Measurements from ENCODE around the gene GRM1.

GRM1 gene

DNA sequence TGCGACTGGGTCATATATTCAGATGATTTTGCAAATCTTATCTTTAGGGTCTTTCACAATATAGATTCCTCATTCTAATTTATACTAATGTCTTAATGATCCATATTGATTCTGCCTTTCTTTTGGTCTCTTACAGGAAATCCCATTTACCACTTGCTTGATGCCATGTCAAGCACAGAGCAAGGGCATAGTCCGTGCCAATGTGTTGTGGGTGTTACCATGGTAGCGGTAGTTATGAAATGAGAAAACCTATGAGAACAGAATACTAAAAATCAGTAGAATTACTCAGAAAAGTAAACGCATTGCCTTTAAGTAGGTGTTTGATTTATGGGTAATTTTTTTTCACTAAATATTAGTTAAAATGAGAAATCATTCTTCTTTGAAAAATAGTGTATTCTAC, 360.9 kb downstream of the GRM1 start:
- DNase-seq, result no peak

DNA sequence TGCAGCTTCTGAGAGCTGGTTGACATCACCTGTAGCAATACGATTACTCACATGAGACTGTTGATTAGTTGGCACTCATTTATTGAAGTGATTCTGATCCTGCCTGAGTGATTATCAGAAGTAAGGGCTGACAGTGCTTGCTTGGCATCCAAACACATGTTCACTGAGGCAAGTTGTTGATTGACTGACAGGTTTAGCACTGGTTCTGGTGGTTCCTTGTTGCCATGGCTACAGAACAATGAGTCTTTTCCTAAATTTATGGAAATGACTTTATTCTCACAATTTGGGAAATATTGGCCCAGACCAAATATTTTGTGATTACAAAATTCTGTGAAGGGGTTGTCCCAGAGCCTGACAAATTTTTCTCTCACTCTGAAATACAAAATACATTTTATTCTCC, 368.8 kb downstream of the GRM1 start:
- no peak for DNase-seq

DNA sequence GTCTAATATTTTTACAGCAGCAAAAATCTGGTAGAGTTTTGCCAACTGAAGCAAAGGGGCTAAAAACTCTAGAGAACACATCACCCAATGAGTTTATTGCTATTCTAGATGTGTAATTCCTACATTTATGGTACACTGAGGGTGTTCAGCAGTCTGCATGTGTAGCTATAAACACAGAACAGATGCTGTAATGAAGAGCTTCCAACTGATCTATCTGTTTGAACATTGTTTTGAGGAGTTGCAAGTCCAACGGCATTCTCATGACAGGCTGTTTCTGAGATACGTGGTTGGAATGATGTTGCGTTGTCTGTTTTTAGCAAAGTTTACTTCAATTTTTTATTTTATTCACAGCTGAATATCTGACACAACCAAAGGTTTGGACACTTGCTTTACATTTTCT, 373.6 kb downstream of the GRM1 start:
- DNase-seq, result no peak

DNA sequence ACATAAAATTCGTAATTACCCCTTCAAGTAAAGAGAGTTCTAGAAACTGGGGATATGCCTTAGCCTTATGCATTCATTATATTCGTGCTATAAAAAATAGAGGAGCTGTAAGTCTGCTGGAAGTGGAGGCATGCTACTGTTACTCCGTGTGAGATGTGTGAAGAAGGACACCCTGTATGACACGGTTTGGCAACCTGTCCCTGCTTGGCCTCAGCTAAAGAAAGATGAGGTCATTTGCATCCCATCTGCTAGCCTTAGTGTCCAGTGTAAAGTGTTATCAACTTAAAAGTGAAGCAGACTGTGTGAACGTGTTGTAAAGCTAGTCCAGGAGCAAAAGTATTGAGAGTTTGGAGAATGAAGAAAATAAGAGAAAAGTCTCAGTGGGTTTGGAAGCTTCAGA, 379.7 kb downstream of the GRM1 start:
- no peak for DNase-seq

DNA sequence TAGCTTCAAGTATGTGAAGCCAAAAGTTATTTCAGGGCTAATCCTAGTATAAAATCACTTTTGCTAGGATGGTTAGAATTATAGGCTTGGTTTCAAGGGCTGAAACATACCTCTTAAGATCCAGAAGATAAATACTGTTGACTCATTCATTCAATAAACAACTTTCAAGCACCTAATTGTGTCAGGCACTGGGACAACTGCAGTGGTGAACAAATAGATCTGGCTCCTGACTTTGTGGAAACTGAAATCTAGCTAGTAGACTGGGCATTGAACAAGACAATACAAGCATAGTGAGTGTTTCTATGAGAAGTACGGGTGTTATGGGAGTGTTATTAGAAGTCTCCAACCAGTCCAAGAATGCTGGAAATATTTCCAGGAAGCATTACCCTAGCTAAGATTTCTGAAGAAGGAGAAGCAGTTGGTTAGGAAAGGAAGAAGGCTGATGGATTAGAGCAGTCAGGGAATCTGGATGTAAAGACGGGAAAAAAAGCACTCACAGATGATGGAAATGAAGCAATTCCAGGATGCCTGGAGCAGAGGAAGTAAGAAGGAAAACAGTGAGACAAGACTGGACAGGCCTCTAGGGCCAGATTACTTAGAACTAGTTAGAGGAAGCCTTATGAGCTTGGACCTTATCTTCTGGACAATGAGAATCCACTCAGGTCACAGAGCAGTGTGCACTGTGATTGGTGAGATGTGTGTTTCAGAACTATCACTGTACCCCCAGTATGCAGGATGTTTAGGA, 382.2 kb downstream of the GRM1 start:
- DNase-seq, result no peak

DNA sequence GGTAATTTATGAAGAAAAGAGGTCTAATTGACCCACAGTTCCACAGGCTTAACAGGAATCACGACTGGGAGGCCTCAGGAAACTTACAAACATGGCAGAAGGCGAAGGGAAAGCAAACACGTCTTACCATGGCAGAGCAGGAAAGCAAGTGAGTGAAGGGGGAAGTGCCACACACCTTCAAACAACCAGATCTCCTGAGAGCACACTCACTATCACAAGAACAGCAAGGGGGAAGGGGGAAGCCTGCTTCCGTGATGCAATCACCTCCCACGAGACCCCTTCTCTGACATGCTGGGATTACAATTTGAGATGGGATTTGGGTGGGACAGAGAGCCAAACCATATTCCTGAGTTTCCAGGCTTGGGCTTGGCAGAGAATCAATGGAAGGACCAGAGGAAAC, 390.7 kb downstream of the GRM1 start:
- no peak for DNase-seq

DNA sequence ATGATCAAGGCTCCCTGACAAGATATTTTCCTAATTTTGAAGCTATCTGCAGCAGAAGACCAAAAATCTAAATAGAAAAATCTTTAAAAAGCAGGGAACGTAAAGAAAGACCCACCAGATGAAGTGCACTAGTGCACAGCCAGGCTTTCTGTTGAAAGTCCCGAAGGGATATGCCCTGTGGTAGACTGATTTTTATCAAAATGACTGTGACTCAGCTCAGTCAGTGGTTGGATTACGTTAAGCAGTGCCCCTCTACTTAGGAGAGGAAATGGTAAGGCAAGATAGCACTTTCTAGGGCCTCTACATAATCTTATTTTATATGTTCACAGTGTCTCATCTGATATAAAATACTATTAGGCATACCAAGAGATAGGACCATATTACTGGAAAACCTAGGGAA, 391.4 kb downstream of the GRM1 start:
- no peak for DNase-seq

DNA sequence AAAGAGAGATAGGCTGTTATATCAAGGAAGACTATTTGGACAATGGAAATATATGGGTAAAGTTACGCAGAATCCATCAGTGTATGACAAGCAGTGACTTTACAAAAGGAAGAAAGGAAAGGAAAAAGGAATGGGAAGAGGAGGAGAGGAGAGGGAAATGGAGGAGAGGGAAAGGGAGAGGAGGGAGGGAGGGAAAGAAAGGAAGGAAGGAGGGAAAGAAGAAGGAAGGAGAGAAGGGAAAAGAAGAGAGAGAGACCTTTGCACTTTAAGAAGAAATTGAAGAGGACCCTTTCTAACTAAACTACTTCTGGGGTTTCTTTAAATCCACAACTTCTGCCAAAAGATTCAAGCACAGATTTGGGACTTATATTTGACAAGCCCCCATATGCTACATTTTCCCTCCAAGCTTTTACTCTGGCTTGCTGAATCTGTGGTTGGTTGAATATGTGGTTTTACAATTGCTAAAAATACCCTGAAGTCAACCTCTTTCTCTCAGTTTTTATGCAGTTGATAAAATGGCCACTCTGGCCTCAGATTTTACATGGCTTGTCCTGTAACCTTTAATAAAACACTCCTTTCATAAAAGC, 394.0 kb downstream of the GRM1 start:
- DNase-seq, result no peak

DNA sequence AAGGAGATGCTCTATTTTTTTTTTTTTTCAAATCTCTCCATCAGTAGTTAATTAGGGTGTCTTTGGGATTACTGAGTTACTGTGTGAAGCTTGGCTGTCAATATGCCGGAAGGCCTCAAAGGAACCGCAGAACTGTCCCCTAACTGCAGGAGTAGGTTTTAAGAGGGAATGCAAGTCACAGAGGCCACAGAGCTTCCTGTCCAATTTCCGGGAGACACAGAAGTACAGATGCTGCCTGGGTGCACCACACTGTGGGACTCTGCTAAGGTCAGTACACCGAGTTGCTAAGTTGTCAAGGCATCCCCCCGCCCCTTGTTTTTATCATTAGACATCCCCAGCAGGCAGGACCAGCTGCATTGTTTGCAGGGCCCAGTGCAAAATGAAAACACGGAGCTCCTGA, 394.6 kb downstream of the GRM1 start:
- DNase-seq, result no peak

DNA sequence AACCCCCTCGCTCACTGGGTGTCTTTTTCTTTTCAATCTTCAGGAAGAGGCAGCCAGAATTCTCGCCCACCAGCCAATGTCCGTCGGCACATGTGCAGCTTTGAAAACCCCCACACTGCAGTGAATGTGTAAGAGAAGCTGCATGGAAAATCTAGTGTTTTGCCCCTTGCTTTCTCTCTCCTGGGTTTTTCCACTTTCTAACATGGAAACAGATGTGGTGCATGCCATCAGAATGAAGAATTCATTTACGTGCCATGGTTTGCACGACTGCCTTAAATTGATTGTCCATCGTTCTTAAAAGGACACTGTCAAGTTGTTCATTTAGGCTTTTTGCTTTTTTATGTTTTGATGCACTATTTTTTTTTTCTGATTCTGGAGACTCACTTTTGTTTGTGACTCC, 397.7 kb downstream of the GRM1 start:
- DNase-seq, result no peak

DNA sequence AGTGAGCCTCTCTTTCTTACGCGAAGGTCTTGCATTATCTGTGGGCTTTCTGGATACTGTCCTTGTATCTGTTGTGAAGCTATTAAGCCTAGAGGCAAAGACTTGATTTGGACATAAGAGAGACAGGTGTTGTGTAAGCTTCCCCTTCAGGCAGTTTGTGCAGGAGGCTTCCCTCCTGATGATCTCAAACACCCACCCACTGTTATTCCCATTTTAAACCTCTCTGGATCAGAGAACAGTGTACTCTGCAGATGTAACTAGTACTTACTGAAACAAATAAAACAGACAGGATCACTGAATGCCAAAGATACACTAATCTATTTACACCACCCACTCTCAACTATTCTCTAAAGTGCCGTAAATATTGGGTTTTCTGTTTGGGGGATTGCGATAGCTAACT, 401.0 kb downstream of the GRM1 start:
- DNase-seq, result no peak

DNA sequence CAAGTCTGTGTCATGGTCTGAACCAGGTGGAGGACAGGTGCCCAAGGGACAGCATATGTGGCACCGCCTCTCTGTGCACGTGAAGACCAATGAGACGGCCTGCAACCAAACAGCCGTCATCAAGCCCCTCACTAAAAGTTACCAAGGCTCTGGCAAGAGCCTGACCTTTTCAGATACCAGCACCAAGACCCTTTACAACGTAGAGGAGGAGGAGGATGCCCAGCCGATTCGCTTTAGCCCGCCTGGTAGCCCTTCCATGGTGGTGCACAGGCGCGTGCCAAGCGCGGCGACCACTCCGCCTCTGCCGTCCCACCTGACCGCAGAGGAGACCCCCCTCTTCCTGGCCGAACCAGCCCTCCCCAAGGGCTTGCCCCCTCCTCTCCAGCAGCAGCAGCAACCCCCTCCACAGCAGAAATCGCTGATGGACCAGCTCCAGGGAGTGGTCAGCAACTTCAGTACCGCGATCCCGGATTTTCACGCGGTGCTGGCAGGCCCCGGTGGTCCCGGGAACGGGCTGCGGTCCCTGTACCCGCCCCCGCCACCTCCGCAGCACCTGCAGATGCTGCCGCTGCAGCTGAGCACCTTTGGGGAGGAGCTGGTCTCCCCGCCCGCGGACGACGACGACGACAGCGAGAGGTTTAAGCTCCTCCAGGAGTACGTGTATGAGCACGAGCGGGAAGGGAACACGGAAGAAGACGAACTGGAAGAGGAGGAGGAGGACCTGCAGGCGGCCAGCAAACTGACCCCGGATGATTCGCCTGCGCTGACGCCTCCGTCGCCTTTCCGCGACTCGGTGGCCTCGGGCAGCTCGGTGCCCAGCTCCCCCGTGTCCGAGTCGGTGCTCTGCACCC, 405.2 kb downstream of the GRM1 start:
- DNase-seq, result no peak

DNA sequence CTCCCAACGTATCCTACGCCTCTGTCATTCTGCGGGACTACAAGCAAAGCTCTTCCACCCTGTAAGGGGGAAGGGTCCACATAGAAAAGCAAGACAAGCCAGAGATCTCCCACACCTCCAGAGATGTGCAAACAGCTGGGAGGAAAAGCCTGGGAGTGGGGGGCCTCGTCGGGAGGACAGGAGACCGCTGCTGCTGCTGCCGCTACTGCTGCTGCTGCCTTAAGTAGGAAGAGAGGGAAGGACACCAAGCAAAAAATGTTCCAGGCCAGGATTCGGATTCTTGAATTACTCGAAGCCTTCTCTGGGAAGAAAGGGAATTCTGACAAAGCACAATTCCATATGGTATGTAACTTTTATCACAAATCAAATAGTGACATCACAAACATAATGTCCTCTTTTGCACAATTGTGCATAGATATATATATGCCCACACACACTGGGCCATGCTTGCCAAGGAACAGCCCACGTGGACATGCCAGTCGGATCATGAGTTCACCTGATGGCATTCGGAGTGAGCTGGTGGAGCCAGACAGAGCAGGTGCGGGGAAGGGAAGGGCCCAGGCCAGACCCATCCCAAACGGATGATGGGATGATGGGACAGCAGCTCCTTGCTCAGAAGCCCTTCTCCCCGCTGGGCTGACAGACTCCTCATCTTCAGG, 406.0 kb downstream of the GRM1 start:
- DNase-seq, result no peak

DNA sequence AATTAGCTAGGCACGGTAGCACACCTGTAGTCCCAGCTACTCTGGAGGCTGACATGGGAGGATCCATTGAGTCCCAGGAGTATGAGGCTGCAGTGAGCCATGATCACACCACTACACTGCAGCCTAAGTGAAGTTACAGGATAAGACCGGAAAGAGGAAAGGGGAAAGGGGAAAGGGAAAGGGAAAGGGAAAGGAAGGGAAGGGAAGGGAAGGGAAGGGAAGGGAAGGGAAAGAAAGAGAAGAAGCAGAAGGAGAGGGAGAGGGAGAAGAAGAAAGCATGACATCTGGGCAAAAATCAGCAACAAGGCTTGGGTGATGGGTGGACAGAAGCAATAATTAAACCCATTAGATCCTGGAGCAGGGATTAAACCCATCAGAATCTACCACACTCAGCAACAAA, 413.0 kb downstream of the GRM1 start:
- no peak for DNase-seq

DNA sequence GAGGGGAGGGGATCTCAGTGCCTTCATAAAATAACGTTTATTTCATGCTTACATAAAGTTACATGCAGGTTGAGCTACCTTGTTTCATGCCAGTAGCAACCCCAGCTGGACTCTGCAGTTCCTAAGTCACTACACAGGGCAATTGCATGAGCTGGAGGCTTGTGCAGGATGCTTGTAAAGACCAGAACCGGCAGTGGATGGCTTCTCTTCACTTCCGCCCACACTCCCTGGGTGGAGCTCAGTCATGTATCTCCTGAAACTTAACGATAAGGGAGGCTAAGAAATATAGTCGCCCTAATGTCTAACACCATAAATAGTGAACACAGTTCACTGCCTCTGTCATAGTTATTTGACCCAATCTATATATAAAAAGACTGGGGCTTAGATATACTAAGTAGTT, 415.3 kb downstream of the GRM1 start:
- no peak for DNase-seq

DNA sequence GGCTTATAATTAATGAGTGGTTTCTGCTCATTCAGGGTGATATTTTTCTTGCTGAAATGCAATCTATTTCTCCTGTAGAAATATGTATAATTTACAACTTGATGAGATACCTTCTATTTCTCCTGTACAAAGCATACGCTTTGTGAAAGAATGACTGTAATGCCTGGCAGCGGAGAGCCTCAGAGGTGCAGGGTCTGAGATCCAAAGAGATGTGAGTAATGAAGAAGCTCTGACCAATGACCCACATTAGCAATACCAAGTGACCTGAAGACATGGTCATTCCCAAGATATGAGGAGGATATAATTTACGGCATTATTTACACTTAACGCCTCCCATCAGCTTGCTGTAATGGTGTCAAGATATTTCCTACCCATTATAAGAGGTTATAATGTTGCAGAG, 416.4 kb downstream of the GRM1 start:
- DNase-seq, result no peak

DNA sequence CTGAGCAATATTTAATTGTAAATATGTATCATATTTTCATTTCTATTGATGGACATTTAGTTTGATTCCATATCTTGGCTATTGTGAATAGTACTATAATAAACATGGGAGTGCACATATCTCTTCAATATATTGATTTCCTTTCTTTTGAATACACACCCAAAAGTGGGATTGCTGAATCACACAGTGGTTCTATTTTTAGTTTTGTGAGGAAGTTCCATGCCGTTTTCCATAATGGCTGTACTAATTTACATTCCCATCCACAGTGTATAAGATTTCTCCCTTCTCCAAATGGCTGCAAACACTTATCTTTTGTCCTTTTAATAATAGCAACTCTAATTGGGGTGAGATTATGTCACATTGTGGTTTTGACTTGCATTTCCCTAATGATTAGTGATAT, 428.0 kb downstream of the GRM1 start:
- no peak for DNase-seq

DNA sequence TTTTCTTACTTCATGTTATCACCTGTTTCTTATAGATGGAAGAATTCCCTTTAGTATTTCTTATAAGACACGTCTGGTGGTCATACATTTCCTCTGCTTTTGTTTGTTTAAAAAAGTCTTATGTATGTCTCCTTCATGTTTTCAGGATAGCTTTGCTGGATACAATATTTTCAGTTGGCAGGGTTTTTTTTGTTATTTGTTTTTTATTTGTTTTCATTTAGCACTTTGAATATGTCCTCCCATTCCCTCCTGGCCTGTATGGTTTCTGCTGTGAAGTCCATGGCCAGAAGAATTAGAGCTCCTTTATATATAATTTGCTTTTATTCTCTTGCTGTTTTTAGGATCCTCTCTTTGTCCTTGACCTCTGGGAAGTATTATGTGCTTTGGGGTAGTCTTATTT, 432.1 kb downstream of the GRM1 start:
- no peak for DNase-seq

DNA sequence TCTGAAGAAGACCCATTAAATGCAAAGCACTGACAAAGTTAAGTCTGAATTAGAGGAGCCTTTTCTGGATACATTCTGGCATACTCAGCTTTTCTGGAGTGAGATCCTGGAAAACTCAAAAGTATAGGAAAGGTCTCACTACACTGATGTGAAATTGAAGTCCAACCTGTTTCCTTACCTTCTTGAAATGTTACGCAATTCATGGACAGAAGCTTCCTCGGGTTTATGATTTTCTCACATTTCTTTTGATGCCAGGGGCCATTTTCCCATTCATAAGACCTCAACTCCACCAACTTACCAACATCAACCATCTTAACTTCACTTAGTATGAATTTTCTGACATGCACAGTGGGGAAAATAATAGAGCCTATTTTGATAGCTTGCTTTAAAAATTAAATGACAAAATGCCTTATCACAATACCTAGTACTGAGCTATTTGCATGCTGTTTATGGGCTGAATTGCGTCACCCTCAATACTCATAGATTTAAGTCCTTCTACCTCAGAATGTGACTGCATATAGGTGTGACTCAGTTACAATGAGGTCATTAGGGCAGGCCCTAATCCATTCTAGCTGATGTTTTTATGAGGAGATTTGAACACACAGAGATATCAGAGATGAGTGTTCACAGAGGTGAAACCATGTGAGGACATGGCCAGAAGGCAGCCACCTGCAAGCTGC, 441.4 kb downstream of the GRM1 start:
- no peak for DNase-seq

DNA sequence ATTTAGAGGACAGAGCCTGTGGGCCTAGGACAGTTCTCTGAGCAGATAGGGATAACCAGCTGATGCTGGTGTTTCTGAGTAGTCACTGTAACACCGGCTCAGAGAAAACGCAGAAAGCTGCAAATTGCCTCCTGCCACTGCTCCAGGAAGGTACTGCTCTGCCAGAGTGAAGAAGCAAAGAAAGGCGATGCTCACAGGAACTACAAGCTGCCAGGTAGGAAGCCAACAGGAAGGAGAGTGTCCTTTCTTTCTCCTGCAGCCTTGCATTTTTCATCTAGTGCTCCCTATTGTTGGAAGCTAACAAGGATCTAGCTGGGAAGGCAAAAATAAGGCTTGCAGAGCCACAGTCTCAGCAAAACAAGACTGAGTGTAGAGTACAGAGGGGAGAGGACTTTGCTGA, 444.1 kb downstream of the GRM1 start:
- no peak for DNase-seq

DNA sequence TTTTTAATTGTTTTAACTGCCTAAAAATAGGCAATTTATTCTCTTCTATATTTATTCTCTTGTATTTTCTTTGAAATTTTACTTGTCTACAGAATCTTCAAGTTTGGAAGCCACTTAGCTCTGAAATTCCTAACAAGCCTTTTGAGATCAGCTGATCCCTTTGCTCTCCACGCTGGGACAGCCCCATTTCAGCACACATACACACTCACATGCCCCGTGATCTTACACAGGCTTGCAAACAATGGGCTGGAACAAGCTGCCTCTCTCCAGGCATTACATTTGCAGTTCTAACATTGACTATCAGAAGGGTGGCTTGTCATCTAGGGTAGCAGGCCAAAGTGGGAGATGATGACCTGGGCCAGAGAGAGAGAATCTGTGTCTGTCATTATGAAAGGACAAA, 452.7 kb downstream of the GRM1 start:
- DNase-seq, result no peak

DNA sequence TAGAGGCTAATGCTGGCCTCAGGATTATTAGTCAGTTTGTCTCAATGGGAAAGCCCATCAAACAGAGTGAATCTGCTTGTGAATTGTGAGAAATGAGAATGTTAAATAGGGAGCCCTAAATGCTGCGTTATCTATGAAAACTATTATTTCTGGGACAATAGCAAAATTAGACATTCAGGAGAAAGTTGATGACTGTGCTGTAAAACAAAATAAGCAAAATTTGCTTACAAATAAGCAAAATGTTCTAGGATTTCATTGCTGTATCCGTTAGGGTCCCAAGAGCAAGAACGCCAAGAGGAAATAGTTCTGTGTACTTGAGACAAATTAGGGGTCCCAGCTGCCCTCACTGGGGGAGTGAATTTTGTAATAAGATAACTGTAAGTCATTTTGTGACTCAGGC, 455.5 kb downstream of the GRM1 start:
- DNase-seq, result no peak
